ENCODE data around the gene TSPAN10.
"Not testable (repeated sequence)": the region's sequence is repeated elsewhere in the genome, so short reads cannot be mapped to it uniquely, and the experiment has no call there.

TSPAN10 gene

DNA sequence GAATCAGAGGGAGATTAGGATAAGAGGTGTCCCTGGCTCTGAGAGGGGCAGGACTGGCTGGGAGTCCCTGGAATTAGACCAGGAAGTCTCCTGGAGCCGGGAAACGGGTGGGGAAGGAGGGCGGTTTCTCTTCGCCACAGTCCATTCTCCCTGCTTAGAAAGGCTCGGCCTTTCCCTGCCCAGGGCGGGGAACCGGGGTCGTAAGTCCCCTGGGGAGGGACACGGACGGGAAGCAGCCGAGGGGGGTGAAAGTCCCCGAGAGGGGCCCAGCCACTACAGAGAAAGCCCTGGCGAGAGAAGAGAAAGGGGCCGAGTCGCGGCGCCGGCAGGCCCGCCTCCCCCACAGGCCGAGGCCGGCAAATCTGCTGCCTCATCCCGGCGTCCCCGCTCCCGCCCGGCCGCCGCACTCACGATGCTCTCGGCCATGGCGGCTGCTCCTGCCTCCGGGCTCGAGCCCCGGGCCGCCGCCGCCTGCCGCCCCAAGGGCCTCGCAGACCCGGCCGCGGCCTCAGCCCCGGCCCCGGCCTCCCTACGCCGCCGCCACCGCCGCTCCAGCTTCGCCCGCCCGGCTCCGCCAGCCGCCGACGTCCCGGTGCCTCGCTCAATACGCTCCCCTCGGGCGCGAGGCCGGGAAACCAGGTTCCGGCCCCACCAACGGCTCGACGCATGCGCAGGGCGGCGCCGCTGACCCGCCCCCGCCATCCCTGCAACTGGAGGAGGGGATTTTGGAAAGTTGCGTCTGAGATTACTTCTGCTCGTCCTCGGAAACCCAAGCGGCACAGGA is at the start of gene TSPAN10, which contains the start of gene NPLOC4:
Gene TSPAN10, plus strand, starts transcription at position 692 of the 784 bp plus-strand sequence. CDS start 5,217 bp downstream, outside the sequence.
Gene NPLOC4, minus strand, starts transcription at position 608 of the 784 bp plus-strand sequence. Its CDS starts 182 bp downstream, at position 426.
- peak; percentile 34 to 69 for DNase-seq

DNA sequence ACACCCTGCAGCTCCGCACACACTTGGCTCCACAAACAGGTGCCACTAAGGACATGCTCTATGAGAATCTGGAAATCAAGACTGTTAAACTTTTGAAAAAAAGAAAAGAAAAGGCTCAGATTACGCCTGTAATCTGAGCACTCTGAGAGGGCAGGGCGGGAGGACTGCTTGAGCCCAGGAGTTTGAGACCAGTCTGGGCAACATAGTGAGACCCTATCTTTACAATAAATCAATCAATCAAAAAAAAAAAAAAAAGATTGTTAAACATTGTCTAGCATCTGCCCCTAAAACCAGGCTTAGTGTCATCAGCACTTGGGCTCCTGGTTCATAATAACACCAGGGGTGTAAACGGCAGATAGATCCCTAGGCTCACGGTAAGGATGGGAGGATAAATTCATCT is 47.4 kb upstream of the TSPAN10 start:
- no peak for DNase-seq

DNA sequence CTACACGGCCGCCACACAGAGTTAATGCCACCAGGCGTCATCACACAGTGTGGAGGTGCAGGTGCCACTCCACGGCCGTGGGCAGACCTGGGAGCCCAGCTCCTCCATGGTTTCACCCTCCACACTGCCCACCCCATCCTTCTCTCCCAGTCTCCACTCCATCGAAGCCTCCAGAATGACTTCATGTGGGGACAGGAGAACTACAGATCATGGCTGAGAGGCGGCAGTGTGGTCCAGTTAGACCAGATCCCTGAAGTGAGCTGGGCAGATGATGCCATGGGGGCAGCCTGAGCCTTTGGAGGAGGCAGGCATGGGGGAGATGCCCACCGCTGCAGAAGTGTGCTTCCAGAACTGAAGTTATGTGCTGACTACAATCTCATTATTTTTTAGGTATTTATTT is 46.9 kb upstream of the TSPAN10 start:
- no peak for DNase-seq

DNA sequence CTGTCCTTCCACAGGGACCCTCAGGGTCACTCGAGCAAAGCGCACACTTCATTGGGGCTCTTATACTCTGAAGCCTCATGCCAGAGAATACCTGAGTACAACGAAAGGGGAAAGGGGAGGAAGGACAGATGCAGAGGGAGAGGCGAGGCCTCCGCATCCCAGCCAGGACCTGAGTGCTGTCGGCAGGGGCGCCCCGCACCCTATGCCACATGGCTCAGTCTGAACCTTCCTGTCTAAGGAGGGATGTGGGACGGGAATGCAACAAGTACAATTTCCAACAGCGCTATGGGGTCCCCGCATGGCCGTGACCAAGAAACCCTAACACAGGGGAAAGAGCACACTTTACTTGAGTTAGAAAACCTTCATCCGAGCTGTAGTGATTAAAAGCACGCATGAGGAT is 45.0 kb upstream of the TSPAN10 start:
- no peak for DNase-seq

DNA sequence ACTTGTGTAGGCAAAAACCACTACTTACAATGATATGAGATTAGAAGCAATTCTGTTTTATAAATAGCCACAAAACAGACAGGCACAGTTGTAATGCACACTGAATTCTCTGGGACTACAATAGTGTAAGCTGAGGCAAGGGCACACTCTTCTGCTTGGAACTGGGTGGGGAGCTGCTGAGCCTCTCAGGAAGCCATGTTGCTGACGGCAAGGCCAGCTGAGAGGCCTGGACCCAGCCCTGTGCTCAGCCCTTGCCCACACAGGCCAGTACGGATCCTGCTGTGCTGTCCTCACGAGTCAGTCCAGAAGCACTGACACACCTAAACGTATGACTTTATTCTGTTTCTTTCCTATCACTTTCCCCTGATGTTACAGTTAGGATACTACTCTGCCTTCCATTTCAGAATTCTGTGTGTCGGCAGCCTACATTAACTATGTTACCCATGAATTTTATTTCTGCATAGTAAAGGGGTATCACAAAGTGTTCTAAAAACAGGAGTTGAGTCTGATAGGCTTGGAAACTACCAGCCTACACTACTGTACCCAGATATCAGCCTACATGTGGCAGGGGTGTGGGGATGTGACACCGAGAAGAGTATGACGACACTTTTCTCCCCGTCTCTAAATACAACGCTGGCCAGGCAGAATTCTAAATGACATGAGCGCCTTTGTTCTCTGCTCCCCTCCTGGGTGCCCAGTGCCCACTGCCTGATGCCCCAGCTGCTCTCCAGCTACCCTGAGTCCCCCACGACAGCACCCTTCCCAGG is 43.7 kb upstream of the TSPAN10 start:
- DNase-seq: no peak

DNA sequence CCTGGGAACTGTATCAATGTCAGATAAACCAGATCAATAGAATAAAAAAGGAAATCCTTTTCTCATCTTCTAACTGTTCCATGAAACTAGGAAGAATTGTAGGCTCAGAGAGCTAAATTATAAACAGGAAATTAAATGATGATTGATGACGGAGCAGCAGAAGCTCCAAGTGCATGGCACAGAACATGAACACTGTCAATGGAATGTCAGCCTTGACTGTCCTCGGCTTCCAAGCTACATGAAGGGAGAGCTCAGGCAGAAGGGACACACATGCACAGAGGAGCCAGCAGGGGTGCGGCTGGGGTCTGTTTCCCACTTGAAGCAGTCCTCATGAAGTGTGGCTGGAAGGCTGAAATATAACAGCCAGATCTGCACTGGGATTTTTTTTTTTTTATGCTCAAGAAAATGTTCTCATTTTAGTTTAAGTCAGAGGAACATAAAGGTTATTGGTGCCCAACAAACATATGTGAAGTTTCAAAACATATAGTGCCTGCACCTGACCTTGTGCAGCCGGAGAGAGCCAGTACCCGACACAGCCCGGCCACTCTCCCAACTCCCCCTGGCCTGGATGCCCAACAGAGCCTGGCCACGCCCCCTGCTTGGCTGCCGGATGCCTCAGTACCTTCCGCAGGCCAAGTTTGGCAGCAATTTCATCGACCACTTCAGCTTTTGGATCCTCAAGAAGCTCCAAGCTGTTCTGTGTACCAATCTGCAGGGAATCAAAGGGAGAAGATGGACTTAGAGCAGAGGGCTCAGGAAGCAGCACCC is 37.1 kb upstream of the TSPAN10 start:
- no peak for DNase-seq

DNA sequence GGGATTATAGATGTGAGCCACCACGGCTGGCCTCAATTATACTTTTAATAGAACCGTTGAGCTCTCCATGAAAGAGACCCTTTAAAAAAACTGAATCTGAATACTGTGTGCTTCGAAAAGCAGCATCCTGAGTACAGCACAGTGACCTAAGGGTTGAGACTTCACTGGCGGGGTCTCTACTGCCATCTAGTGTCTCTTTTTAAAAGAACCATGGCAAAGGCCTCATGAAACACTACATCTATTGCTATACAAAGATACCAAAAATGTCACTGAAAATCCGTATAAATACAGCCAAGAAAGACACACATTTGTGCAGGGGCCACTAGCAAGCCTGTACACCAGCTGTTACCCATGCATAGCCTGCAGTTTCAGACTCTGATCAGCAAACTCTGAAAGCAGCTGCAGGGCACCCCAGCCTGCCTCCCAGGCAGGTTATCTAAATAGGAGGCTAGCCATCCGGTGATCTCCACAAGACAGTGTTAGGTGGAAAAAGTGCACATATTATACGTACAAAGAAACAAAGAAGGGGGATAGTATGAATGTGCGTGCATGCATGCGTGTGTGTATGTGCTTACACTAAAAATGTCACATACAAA is 35.4 kb upstream of the TSPAN10 start:
- DNase-seq: peak; percentile 24 to 47

DNA sequence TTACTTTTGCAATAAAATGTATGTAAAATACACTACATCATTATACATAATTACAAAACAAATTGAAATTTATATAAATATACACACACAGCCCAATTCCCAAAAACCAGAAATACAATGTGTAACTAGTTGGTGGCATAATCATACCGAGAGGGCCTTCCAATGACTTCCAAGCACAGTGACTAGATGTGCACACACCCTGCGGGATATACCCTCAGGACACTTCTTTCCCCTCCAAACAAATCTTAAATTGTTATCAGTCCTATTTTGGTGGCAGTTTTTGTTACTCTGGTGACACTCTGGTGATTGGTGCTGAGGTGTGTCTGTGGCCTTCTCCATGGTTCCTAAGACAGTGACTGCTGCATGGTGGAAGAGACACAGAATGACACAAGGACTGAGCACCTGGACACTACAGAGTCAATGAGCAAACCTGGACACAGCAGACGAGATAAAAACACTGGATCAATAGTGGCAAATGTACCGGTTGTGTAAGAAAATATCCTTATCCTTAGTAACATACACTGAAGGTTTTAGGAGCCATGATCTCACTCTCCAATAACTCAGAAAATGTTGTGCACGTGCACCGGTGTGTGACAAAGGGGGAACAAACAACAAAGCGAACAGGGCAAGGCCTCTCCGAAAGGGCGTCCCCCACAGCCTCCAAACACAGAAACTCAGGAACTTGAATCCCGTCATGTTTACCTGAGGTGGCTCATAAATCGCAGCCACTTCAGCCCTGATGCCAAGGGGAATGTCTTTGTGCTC is 33.0 kb upstream of the TSPAN10 start:
- DNase-seq: no peak

DNA sequence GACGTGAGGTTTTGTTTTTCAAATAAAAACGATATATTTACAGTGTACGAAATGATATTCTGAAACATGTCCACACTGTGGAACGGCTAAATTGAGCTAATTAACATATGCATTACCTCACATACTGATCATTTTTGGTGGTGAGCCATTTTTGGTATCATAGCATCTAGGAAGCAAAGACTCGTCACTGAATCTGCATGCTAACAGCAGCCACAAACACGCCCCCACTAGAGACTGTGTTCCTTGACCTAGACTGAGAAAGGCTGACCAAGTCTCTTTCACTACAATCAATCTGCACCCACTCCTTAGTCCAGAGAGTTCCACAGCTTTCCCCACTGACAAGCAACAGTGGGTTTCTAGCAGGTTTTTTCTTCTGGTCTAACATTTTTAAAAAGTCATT is 29.6 kb upstream of the TSPAN10 start:
- DNase-seq: no peak

DNA sequence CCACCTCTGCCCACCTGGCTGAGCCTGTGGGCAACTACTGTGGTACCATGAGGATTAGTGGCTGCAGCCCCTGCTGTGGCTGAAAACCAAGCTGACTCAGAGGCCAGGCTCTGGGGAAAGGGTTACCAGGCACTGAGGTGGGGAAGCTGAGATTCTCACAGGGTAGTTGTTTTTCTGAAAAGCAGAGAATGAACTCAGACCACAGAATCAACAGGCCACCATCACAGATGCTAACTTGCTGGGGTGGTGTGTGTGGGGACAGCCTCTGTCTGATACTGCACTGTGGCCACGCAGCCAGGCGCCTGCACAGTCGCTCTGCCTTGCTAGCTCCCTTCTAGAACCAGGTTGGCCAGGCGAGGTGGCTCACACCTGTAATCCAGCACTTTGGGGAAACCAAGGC is 28.9 kb upstream of the TSPAN10 start:
- no peak for DNase-seq

DNA sequence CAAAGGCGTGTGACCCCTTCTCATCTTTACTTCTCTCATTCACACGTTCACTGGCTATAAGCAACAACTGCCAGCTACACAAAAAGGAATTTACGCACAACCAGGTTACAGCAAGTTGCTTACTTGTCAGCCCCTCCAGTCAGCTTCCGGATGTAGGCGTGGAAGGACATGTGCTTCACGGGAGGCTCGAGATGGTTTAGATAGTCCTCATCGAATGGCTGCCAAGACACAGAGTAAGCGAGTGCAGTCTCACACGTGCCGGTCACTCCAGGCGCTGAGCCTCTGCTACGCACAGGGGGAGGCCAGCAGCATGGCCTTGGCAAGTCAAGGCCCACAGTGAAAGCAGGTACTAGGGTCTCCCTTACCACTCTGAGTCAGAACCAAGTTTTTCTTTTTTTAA is 28.4 kb upstream of the TSPAN10 start:
- DNase-seq: no peak

DNA sequence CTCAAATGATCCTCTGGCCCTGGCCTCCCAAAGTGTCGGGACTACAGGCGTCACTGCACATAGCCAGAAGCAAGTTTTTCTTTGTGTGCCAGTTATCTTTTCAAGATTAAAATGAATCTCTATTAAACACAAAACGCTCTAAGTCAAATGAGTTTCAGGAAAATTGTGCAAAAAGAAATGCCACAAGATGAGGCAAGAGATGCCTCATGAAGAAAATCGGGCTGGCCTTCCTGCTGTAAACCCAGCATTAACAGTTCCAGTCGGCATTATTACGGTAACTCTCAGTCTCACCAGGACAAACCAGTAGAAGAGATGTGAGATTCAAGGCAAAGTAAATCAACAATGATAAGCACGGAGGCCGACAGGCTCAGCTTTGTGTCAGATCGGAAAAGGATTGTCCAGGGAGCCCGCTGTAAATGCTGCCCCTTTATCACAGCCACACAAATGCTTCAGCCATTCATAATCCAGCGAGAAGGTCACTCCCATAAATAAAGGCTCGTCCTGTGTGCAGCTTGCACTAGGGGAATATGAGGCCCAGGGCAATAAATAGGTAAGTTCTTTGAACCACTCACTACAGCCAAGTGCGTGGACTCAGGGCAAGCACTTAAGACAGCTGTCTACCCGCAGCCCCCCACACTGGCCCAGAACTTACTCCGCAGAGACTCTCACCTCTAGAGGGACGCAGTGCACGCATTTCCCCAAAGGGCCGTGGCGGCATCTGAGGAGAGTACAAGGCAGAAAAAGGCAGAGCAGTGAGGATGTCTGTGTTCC is 27.3 kb upstream of the TSPAN10 start:
- no peak for DNase-seq

DNA sequence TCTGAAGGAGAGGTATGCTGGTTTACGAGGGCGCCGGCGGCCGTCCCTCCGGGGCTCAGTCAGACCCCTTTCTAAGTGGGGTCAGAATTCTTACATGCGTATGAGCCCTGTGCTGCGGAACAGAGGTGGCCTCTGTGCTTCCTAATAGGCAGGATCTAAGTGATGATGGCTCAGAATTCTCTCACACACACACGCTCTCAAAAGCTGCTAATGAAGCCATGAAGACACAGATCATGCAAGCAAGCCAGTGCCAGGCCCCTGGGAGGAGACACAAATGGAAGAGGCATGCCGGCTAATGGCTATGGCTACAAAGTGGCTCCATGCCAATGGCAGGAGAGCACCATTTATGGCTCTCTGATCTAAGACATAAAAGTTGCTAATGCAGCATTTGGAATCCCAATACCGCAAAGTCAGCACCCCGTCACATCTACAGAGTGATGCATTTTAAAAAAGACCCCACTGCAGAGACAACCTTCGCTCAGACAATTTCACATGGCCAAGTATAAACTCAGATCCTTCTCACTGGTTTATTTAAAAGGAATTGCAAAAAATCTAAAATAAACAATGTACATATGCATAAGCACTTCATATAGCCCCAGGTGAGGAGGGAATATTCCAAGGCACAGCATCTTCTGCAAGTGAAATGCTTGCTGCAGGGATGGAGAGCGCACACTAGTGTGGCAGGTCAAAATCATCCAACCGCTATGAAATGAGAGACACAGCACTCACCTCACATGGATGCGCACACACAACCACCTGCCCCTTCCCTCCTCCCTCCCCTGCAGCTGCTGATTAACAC is 24.6 kb upstream of the TSPAN10 start:
- DNase-seq: no peak

DNA sequence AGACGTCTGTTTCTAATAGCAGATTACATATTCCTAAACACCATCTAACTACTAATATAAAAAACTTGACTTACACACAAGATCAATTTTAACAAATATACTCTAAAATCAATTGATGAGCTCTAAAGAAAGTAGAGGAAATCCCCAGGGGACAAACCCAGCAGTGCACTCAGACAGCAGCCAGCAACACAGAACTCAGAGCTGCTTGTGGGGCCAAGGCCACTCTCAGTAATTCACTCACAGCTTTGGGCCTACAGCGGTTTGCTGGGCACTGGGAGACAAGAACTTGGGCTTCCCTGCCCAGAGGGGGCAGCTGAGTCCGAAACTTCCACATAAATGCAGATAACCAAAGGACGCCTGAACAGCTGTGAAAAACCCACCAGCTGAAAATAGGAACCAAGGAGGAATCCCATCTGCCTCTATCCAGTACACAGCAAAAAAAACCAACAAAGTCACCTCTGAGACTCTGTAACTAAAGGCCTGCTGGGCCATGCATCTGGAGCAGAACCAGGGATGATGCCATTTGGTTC is 21.5 kb upstream of the TSPAN10 start:
- no peak for DNase-seq

DNA sequence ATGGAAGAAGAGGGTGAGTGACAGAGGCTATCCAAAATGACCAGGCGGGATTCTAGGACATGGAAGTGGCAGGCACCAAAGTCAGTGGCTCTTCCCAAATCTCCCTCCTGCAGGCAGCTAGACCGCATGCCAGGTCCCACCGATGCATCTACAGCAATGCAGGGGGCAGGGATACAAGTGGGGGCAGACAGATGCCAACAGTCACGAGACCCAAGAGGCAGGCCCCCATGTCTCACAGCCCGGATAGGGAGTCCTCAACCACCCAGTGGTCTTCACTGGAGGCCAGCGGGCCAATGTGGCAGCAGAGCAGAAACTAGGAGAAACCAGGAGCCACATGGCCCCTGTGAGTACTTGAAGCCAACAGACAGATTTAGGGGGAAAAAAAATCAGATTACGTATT is 20.1 kb upstream of the TSPAN10 start:
- no peak for DNase-seq

DNA sequence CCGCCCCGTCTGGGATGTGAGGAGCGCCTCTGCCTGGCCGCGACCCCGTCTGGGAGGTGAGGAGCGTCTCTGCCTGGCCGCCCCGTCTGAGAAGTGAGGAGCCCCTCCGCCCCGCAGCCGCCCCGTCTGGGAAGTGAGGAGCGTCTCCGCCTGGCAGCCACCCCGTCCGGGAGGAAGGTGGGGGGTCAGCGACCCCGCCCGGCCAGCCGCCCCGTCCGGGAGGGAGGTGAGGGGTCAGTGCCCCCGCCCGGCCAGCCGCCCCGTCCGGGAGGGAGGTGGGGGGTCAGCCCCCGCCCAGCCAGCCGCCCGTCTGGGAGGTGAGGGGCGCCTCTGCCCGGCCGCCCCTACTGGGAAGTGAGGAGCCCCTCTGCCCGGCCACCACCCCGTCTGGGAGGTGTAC is 18.7 kb upstream of the TSPAN10 start:
- DNase-seq: not testable (repeated sequence)

DNA sequence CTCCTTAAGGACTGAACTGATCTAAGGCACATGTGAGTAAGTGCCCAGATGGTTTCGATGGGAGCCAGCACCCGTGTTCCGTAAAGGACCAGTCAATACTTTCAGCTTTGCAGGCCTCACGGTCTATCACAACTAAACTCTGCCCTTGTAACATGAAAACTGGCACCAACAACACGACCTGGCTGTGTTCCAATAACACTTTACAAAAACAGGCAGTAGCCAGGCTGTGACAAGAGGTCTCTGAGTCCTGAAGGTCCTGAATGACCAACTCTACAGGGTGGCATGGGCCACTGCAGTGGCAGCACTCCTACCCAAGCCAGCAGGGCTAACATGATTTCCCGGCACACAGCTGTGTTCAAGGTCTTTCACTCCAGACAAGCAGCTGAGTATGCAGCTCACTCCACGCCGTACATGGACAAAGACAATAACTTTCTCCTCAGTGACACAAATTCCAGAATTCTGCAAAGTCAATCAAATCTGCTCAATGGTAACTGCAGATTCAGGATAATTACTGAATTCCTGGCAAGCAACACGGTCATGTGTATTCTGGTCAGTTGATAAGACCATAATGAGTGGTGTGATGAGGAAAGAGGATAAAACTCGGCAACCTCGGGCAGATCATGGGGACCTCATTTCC is 15.4 kb upstream of the TSPAN10 start:
- no peak for DNase-seq

DNA sequence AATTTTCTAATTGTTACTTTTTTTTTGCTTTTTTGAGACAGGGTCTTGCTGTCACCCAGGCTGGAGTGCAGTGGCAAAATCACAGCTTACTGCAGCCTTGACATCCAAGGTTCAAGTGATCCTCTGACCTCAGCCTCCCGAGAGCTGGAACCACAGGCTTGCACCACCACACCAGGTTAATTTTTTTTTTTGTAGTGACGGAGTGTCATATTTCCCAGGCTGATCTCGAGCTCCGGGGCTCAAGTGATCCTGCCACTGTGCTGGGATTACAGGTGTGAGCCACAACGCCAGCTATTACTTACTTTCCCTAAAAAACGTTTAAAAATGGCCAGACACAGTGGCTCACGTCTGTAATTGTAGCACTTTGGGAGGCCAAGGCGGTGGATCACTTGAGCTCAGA is 6.7 kb upstream of the TSPAN10 start:
- no peak for DNase-seq

DNA sequence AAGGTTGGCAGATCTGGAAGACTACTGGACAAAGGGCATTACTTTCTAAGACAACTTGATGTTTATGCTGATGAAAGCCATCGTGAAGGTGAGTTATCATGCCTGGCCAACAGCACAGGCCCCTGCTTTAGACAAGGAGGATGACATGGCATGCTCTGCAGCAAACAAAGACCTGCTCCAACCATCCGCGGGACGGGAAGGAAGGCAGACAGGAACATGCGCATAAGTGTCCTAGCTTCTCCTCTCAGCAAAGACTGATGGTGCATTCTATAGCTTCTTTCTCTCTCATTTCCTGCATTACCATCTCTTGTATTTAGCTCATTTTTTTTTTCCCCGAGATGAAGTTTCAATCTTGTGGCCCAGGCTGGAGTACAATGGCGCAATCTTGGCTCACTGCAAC is 5.5 kb upstream of the TSPAN10 start:
- DNase-seq: no peak

DNA sequence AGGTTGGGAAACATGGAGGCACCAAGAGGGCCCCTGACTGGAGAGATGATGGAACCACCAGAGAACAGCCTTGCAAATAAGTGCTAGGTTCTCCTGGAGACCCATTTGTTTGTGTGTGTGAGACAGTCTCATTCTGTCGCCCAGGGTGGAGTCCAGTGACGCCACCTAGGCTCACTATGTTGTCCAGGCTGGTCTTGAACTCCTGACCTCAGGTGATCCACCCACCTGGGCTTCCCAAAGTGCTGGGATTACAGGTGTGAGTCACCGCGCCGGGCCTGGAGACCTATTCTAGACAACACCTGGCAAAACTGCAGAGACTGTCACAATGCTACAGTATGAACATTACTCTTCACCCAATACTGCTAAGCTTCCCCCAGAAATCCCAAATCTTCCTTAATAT is 1.6 kb upstream of the TSPAN10 start:
- no peak for DNase-seq
